Epithelial cell of proximal tubule (primary cell): ENCODE measurements around the gene CXXC4. TPM values are rescaled to one million over a fixed set of nuclear protein-coding genes. Genes with fewer than 3 reads are reported as not detected.

Experiments
- DNase-seq: peaks from one replicate; pipeline ENCODE4 v3.0.0-alpha.2; 2011; ENCODE audit warnings: low read depth
- H3K4me3 ChIP-seq: 2 replicates; pipeline ENCODE4 v1.5.1; 2011; ENCODE audit warnings: low read depth, mild to moderate bottlenecking, low read length
- CTCF ChIP-seq: conservative IDR thresholded peaks from 2 replicates; pipeline ENCODE4 v1.5.1; 2012; ENCODE audit warnings: low read depth, mild to moderate bottlenecking, low read length
- total RNA-seq: library from RNA; depleted of rRNA; stranded (reverse); fragments of >200 nt; gene quantifications from 2 replicates; pipeline ENCODE4 v1.2.3, GENCODE V29; 2015

The CXXC4 gene
- total RNA-seq, 1 donor from 2014 or later: 0.29 TPM

- DNase-seq: no peak
- no peak for TF ChIP-seq CTCF
- H3K4me3 ChIP-seq: peak overlapping the region; percentile 66
Observed at GRCh38 chr4:104490096-104490769, 4.5 kb downstream of the CXXC4 start.

GRCh38 chr4:104489731-104490095, 5.0 kb downstream of the CXXC4 start:
- no peak for TF ChIP-seq CTCF
- H3K4me3 ChIP-seq: no peak overlapping the region
- DNase-seq: no peak

GRCh38 chr4:104488151-104488550, 6.5 kb downstream of the CXXC4 start:
- no peak for TF ChIP-seq CTCF
- no peak for DNase-seq
- H3K4me3 ChIP-seq: no peak overlapping the region

GRCh38 chr4:104486716-104487504, 7.8 kb downstream of the CXXC4 start:
- no peak overlapping the region for H3K4me3 ChIP-seq
- DNase-seq: no peak
- no peak for TF ChIP-seq CTCF

- no peak for DNase-seq
- TF ChIP-seq CTCF: no peak
- H3K4me3 ChIP-seq: no peak overlapping the region
Observed at GRCh38 chr4:104475652-104476051, 19.0 kb downstream of the CXXC4 start.

GRCh38 chr4:104472766-104473165, 21.9 kb downstream of the CXXC4 start:
- no peak overlapping the region for H3K4me3 ChIP-seq
- TF ChIP-seq CTCF: no peak
- DNase-seq: no peak
